ENCODE data around the gene FTH1.

FTH1 gene

GRCh38 chr11:61974766-61975631 is 7.6 kb upstream of the FTH1 start:
- TF ChIP-seq TARDBP (IDR thresholded peaks at IDR 0.05): no peak
- TF ChIP-seq NFRKB (IDR thresholded peaks at IDR 0.05): no peak
- TF ChIP-seq CTBP1 (IDR thresholded peaks at IDR 0.05; ENCODE audit: borderline replicate concordance): no peak
- no peak for TF ChIP-seq BHLHE40 (IDR thresholded peaks at IDR 0.05; ENCODE audit: borderline replicate concordance)
- no peak for TF ChIP-seq L3MBTL2 (conservative IDR thresholded peaks at IDR 0.05)
- no peak for TF ChIP-seq SUZ12 (IDR thresholded peaks at IDR 0.05)
- DNase-seq (ENCODE audit: extremely low spot score): no peak
- ChIA-PET CTCF (interaction anchor here (1.0 kb wide), 1 partner anchor 77 kb away, joined by 3 read pairs; no protein-coding TSS in a partner anchor), POLR2A (no interaction called here)

- no peak for TF ChIP-seq ARNT (IDR thresholded peaks at IDR 0.05)
- TF ChIP-seq CTBP1 (IDR thresholded peaks at IDR 0.05; ENCODE audit: borderline replicate concordance): no peak
- TF ChIP-seq ELF4 (IDR thresholded peaks at IDR 0.05): no peak
- TF ChIP-seq FOXK2 (IDR thresholded peaks at IDR 0.05): no peak
- TF ChIP-seq BHLHE40 (IDR thresholded peaks at IDR 0.05; ENCODE audit: borderline replicate concordance): no peak
- TF ChIP-seq FOXM1 (IDR thresholded peaks at IDR 0.05; ENCODE audit: borderline replicate concordance): no peak
- no peak for TF ChIP-seq SUZ12 (IDR thresholded peaks at IDR 0.05)
- no peak for TF ChIP-seq NFRKB (IDR thresholded peaks at IDR 0.05)
- no peak for TF ChIP-seq L3MBTL2 (conservative IDR thresholded peaks at IDR 0.05)
- no peak for TF ChIP-seq PKNOX1 (IDR thresholded peaks at IDR 0.05)
- no peak for TF ChIP-seq FOXA1 (IDR thresholded peaks at IDR 0.05)
- no peak for TF ChIP-seq LEF1 (IDR thresholded peaks at IDR 0.05; ENCODE audit: borderline replicate concordance)
- TF ChIP-seq HDGF (IDR thresholded peaks at IDR 0.05; ENCODE audit: borderline replicate concordance): no peak
- no peak for TF ChIP-seq TARDBP (IDR thresholded peaks at IDR 0.05)
- TF ChIP-seq ZNF384 (IDR thresholded peaks at IDR 0.05): no peak
- TF ChIP-seq SP1 (IDR thresholded peaks at IDR 0.05): no peak
- ChIA-PET CTCF (no interaction called here), POLR2A (no interaction called here)
- DNase-seq (ENCODE audit: extremely low spot score): no peak
These were observed 6.2 kb upstream of the FTH1 start for GRCh38 chr11:61973476-61974162.

GRCh38 chr11:61972672-61973475 is 5.4 kb upstream of the FTH1 start:
- no peak for TF ChIP-seq FOXK2 (IDR thresholded peaks at IDR 0.05)
- no peak for TF ChIP-seq ZNF384 (IDR thresholded peaks at IDR 0.05)
- TF ChIP-seq BHLHE40 (IDR thresholded peaks at IDR 0.05; ENCODE audit: borderline replicate concordance): no peak
- TF ChIP-seq ARNT (IDR thresholded peaks at IDR 0.05): no peak
- TF ChIP-seq LEF1 (IDR thresholded peaks at IDR 0.05; ENCODE audit: borderline replicate concordance): no peak
- no peak for TF ChIP-seq FOXA1 (IDR thresholded peaks at IDR 0.05)
- TF ChIP-seq L3MBTL2 (conservative IDR thresholded peaks at IDR 0.05): no peak
- TF ChIP-seq FOXM1 (IDR thresholded peaks at IDR 0.05; ENCODE audit: borderline replicate concordance): no peak
- TF ChIP-seq PKNOX1 (IDR thresholded peaks at IDR 0.05): no peak
- no peak for TF ChIP-seq NFRKB (IDR thresholded peaks at IDR 0.05)
- no peak for TF ChIP-seq TARDBP (IDR thresholded peaks at IDR 0.05)
- no peak for TF ChIP-seq CTBP1 (IDR thresholded peaks at IDR 0.05; ENCODE audit: borderline replicate concordance)
- TF ChIP-seq ELF4 (IDR thresholded peaks at IDR 0.05): no peak
- TF ChIP-seq SUZ12 (IDR thresholded peaks at IDR 0.05): no peak
- TF ChIP-seq HDGF (IDR thresholded peaks at IDR 0.05; ENCODE audit: borderline replicate concordance): no peak
- TF ChIP-seq SP1 (IDR thresholded peaks at IDR 0.05): no peak
- POLR2A ChIA-PET: interaction anchor here (1.2 kb wide), 1 partner anchor 10 kb away, joined by 4 read pairs; no protein-coding TSS in a partner anchor
- DNase-seq (ENCODE audit: extremely low spot score): no peak
- CTCF ChIA-PET: interaction anchor here (2.2 kb wide), 1 partner anchor 109 kb away, joined by 7 read pairs; no protein-coding TSS in a partner anchor

- DNase-seq (ENCODE audit: extremely low spot score): no peak
- CTCF ChIA-PET: interaction anchor here (2.2 kb wide), 1 partner anchor 109 kb away, joined by 7 read pairs; no protein-coding TSS in a partner anchor
These were observed 4.8 kb upstream of the FTH1 start for GRCh38 chr11:61972112-61972671.

GRCh38 chr11:61971248-61972111 is 4.0 kb upstream of the FTH1 start:
- no peak for TF ChIP-seq FOXA1 (IDR thresholded peaks at IDR 0.05)
- no peak for TF ChIP-seq ZNF384 (IDR thresholded peaks at IDR 0.05)
- no peak for TF ChIP-seq HDGF (IDR thresholded peaks at IDR 0.05; ENCODE audit: borderline replicate concordance)
- TF ChIP-seq ELF4 (IDR thresholded peaks at IDR 0.05): no peak
- no peak for TF ChIP-seq SP1 (IDR thresholded peaks at IDR 0.05)
- POLR2A ChIA-PET: interaction anchor here (1.0 to 1.4 kb wide), 4 partner anchors 8 to 58 kb away, joined by 3 to 6 read pairs (median 4); no protein-coding TSS in a partner anchor
- DNase-seq (ENCODE audit: extremely low spot score): peak; percentile 72
- CTCF ChIA-PET: interaction anchor here (2.2 kb wide), 1 partner anchor 110 kb away, joined by 7 read pairs; no protein-coding TSS in a partner anchor

More at GRCh38 chr11:61972112-61972671, 4.8 kb upstream of the FTH1 start:
- POLR2A ChIA-PET: interaction anchor here (1.0 to 1.2 kb wide), 3 partner anchors 9 to 58 kb away, joined by 3 to 4 read pairs (median 3); no protein-coding TSS in a partner anchor
- TF ChIP-seq TARDBP (IDR thresholded peaks at IDR 0.05): no peak
- TF ChIP-seq SUZ12 (IDR thresholded peaks at IDR 0.05): no peak
- TF ChIP-seq ARNT (IDR thresholded peaks at IDR 0.05): no peak
- no peak for TF ChIP-seq ELF4 (IDR thresholded peaks at IDR 0.05)

All from HEK293T (cell line).